CD14-positive monocyte (primary cell): ENCODE data around the gene PHPT1. TPM values are rescaled to one million over a fixed set of nuclear protein-coding genes. Genes with fewer than 3 reads are reported as not detected.

Experiments used
- DNase-seq, 3 donors: peaks; one replicate each; pipeline ENCODE4 v3.0.0-alpha.2; 2011 to 2022
- H2AFZ ChIP-seq: 2 replicates; pipeline ENCODE4 v1.6.0; 2012; ENCODE audit warnings: mild to moderate bottlenecking, low read depth, low read length, inconsistent platforms; ENCODE audit not compliant: insufficient read depth, poor library complexity, severe bottlenecking
- H3K27ac ChIP-seq, 2 donors: 1 replicate in 1 of 2; 2 replicates in 1 of 2; pipeline ENCODE4 v1.5.1; 2012 to 2013; ENCODE audit warnings: low read length in 2 of 2, control low read depth in 1 of 2, inconsistent platforms in 1 of 2, low read depth in 1 of 2, mild to moderate bottlenecking in 1 of 2
- H3K27me3 ChIP-seq, 2 donors: one replicate each; pipeline versions ENCODE4 v1.6.0 to v1.6.1; 2011 to 2013; ENCODE audit warnings: low read length in 2 of 2; ENCODE audit not compliant: control insufficient read depth in 2 of 2, insufficient read depth in 2 of 2
- H3K36me3 ChIP-seq, 2 donors: replicated peaks in 1 of 2; 1 replicate in 1 of 2; 2 replicates in 1 of 2; pipeline versions ENCODE4 v1.5.1 to v1.6.1; 2012 to 2013; ENCODE audit warnings: low read length in 2 of 2, control low read depth in 1 of 2, inconsistent platforms in 1 of 2, mild to moderate bottlenecking in 1 of 2; ENCODE audit not compliant: insufficient read depth in 2 of 2, control insufficient read depth in 1 of 2
- H3K4me1 ChIP-seq, 2 donors: 1 replicate in 1 of 2; 2 replicates in 1 of 2; pipeline versions ENCODE4 v1.5.1 to v1.6.1; 2012 to 2013; ENCODE audit warnings: low read length in 2 of 2, control low read depth in 1 of 2, inconsistent platforms in 1 of 2, mild to moderate bottlenecking in 1 of 2, moderate library complexity in 1 of 2; ENCODE audit not compliant: insufficient read depth in 2 of 2, control insufficient read depth in 1 of 2
- H3K4me2 ChIP-seq: replicated peaks from 2 replicates; pipeline ENCODE3; 2012; ENCODE audit warnings: low read length, moderate library complexity, mild to moderate bottlenecking; ENCODE audit not compliant: poor library complexity, severe bottlenecking; ENCODE audit errors: extremely low read depth
- H3K4me3 ChIP-seq, 3 experiments: fragments of 200-600 bp in 1 of 3; sonication (generic) in 1 of 3; replicated peaks in 1 of 3; 1 replicate in 2 of 3; 2 replicates in 1 of 3; pipeline ENCODE4 v1.5.1; 2011 to 2013; ENCODE audit warnings: low read length in 3 of 3, mild to moderate bottlenecking in 3 of 3, control low read depth in 2 of 3, low read depth in 2 of 3, inconsistent platforms in 1 of 3, moderate library complexity in 1 of 3
- H3K79me2 ChIP-seq: 2 replicates; pipeline ENCODE4 v1.6.0; 2012; ENCODE audit warnings: mild to moderate bottlenecking, control low read depth, inconsistent platforms, low read length, moderate library complexity; ENCODE audit not compliant: insufficient read depth
- H3K9ac ChIP-seq: 2 replicates; pipeline ENCODE4 v1.6.0; 2017; ENCODE audit warnings: low read length, mild to moderate bottlenecking; ENCODE audit not compliant: insufficient read depth, poor library complexity, severe bottlenecking
- H3K9me3 ChIP-seq, 2 donors: replicated peaks in 1 of 2; 1 replicate in 1 of 2; 2 replicates in 1 of 2; pipeline versions ENCODE4 v1.5.1 to v1.6.1; 2012 to 2013; ENCODE audit warnings: low read length in 2 of 2, control low read depth in 1 of 2; ENCODE audit not compliant: control insufficient read depth in 1 of 2, insufficient read depth in 1 of 2
- H4K20me1 ChIP-seq: 2 replicates; pipeline ENCODE4 v1.6.0; 2012; ENCODE audit warnings: mild to moderate bottlenecking, low read length, control low read depth, moderate library complexity; ENCODE audit not compliant: insufficient read depth
- H3K27ac Mint-ChIP-seq, 7 donors: one replicate each; pipeline ENCODE4 v1.8.0; 2020; ENCODE audit warnings: mild to moderate bottlenecking in 7 of 7, mixed read lengths in 7 of 7, moderate library complexity in 6 of 7, inconsistent platforms in 2 of 7
- H3K27me3 Mint-ChIP-seq, 3 donors: one replicate each; pipeline ENCODE4 v1.8.0; 2021 to 2022; ENCODE audit warnings: low read depth in 3 of 3, mild to moderate bottlenecking in 3 of 3, mixed read lengths in 3 of 3, moderate library complexity in 3 of 3, inconsistent platforms in 1 of 3
- H3K36me3 Mint-ChIP-seq, 2 donors: one replicate each; pipeline ENCODE4 v1.8.0; 2020; ENCODE audit warnings: mixed read lengths in 2 of 2, inconsistent platforms in 1 of 2, mild to moderate bottlenecking in 1 of 2
- H3K4me1 Mint-ChIP-seq: one replicate; pipeline ENCODE4 v1.8.0; 2020; ENCODE audit warnings: mild to moderate bottlenecking, mixed read lengths
- H3K4me3 Mint-ChIP-seq, 2 donors: one replicate each; pipeline ENCODE4 v1.8.0; 2020; ENCODE audit warnings: mild to moderate bottlenecking in 2 of 2, mixed read lengths in 2 of 2, moderate library complexity in 1 of 2
- H3K9me3 Mint-ChIP-seq, 7 donors: one replicate each; pipeline ENCODE4 v1.8.0; 2020 to 2022; ENCODE audit warnings: mixed read lengths in 7 of 7, mild to moderate bottlenecking in 6 of 7, moderate library complexity in 6 of 7, inconsistent platforms in 2 of 7
- WGBS: methylation state at CpG from one replicate; pipeline ENCODE4 v1.1.5; 2013; ENCODE audit warnings: missing lambda C conversion rate; ENCODE audit not compliant: insufficient coverage; 5-methylcytosine and 5-hydroxymethylcytosine counted together
- intact Hi-C, 2 donors: fragments of 100-400 bp; cut with micrococcal nuclease; formaldehyde crosslinking; loops; one replicate each; pipeline versions ENCODE4 v1.15.0 to v1.15.1; 2023
- polyA plus RNA-seq, 3 donors: library from polyadenylated mRNA; depleted of rRNA in 1 of 3; unstranded in 2 of 3; stranded (reverse) in 1 of 3; fragments of 300-500 nt in 2 of 3; fragments of >200 nt in 1 of 3; fragmentation: Illumina TruSeq in 2 of 3; gene quantifications; 1 replicate in 2 of 3; 2 replicates in 1 of 3; pipeline ENCODE4 v1.2.3, GENCODE V29; 2012 to 2021
- TF ChIP-seq, protein P1 (sequence below): fragments of 200-600 bp; IDR thresholded peaks from one replicate; pipeline ENCODE4 v1.8.0; 2022; ENCODE audit warnings: antibody characterized with exemption, mild to moderate bottlenecking

The PHPT1 gene
- polyA plus RNA-seq, 3 donors, result 70.0 to 163 (median 94.3) TPM

DNA sequence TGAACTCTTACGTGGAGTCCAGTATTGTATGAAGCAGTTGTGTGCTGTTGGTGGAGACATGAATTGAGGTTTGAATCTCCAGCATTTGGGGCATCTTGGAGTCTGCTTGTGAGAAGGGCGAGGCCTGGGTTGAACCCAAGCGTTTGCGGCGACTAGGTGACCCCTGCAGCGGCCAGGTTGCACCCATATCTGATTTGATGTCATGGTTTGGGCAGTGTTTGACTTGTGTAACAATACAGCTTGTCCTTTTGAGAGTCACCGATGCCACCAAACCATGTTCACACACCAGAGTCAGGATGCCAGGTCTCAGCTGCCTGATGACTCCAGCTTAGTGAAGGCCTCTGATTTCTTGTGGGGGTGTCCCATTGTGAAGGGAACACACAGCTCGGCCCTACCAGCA lies 39.2 kb downstream of the PHPT1 start:
- H3K27ac Mint-ChIP-seq, result peak overlapping the region in 1 of 7 donors; percentile 8
- peaks cover 13 to 18% of the 10 kb centered on the region in 2 donors for H3K4me1 ChIP-seq
- H3K4me1 Mint-ChIP-seq, result peaks cover 16% of the 10 kb centered on the region
- no peak overlapping the region for H3K4me3 ChIP-seq
- H3K36me3 Mint-ChIP-seq, result peaks cover 8 to 23% of the 10 kb centered on the region in 2 donors
- intact Hi-C loops, result loop anchor here in 1 of 2 donors (5.0 kb wide), 1 partner anchor 41 kb away; the partner anchor contains the start of gene PHPT1
- TF ChIP-seq, protein P1, sequence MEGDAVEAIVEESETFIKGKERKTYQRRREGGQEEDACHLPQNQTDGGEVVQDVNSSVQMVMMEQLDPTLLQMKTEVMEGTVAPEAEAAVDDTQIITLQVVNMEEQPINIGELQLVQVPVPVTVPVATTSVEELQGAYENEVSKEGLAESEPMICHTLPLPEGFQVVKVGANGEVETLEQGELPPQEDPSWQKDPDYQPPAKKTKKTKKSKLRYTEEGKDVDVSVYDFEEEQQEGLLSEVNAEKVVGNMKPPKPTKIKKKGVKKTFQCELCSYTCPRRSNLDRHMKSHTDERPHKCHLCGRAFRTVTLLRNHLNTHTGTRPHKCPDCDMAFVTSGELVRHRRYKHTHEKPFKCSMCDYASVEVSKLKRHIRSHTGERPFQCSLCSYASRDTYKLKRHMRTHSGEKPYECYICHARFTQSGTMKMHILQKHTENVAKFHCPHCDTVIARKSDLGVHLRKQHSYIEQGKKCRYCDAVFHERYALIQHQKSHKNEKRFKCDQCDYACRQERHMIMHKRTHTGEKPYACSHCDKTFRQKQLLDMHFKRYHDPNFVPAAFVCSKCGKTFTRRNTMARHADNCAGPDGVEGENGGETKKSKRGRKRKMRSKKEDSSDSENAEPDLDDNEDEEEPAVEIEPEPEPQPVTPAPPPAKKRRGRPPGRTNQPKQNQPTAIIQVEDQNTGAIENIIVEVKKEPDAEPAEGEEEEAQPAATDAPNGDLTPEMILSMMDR, result no peak
- H3K27me3 ChIP-seq, result no peaks in the 10 kb centered on the region
- no peak overlapping the region for H3K9ac ChIP-seq
- H3K9me3 ChIP-seq, result no peaks in the 10 kb centered on the region
- no peak overlapping the region for H3K27ac ChIP-seq
- peaks cover 0 to 2% (median 2%) of the 10 kb centered on the region in 3 donors for H3K27me3 Mint-ChIP-seq
- DNase-seq, result no peak
- H4K20me1 ChIP-seq, result peaks cover 20% of the 10 kb centered on the region
- WGBS, result 80% methylated on average over 1 of the region's 8 CpGs
- peaks cover 0 to 16% of the 10 kb centered on the region in 2 donors for H3K36me3 ChIP-seq
- no peak overlapping the region for H2AFZ ChIP-seq
- H3K4me2 ChIP-seq, result no peak overlapping the region
- H3K9me3 Mint-ChIP-seq, result no peaks in the 10 kb centered on the region
- H3K4me3 Mint-ChIP-seq, result no peak overlapping the region
- H3K79me2 ChIP-seq, result peaks cover 67% of the 10 kb centered on the region

DNA sequence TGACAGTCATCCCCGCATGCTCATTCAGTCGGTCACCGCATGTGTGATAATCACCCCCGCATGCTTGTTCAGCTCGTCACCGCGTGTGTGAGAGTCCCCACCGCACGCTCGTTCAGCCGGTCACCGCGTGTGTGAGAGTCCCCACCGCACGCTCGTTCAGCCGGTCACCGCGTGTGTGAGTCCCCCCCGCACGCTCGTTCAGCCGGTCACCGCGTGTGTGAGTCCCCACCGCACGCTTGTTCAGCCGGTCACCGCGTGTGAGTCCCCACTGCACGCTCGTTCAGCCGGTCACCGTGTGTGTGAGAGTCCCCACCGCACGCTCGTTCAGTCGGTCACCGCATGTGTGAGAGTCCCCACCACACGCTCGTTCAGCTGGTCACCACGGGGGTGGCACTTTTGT lies 40.6 kb downstream of the PHPT1 start:
- H3K9ac ChIP-seq, result no peak overlapping the region
- peaks cover 26% of the 10 kb centered on the region for H4K20me1 ChIP-seq
- intact Hi-C loops, result loop anchor here in 1 of 2 donors (5.0 kb wide), 1 partner anchor 43 kb away; the partner anchor contains the start of gene PHPT1

More for the DNA sequence above, 40.6 kb downstream of the PHPT1 start:
- H3K27ac ChIP-seq, result no peak overlapping the region
- no peak overlapping the region for H2AFZ ChIP-seq
- H3K9me3 Mint-ChIP-seq, result no peaks in the 10 kb centered on the region
- H3K79me2 ChIP-seq, result peaks cover 81% of the 10 kb centered on the region
- peaks cover 16% of the 10 kb centered on the region for H3K4me1 Mint-ChIP-seq
- TF ChIP-seq, protein P1, result no peak
- no peak overlapping the region for H3K4me3 ChIP-seq
- H3K36me3 Mint-ChIP-seq, result peaks cover 13 to 34% of the 10 kb centered on the region in 2 donors
- whole genome bisulfite sequencing, result 98% methylated on average over 42 of the region's 42 CpGs
- peak overlapping the region in 2 of 7 donors; percentile 25 to 62 for H3K27ac Mint-ChIP-seq
- peaks cover 13 to 18% of the 10 kb centered on the region in 2 donors for H3K4me1 ChIP-seq
- H3K4me3 Mint-ChIP-seq, result no peak overlapping the region
- no peak overlapping the region for H3K4me2 ChIP-seq
- H3K27me3 ChIP-seq, result no peaks in the 10 kb centered on the region
- no peak for DNase-seq
- H3K9me3 ChIP-seq, result no peaks in the 10 kb centered on the region
- peaks cover 0 to 2% (median 1%) of the 10 kb centered on the region in 3 donors for H3K27me3 Mint-ChIP-seq
- peaks cover 0 to 22% of the 10 kb centered on the region in 2 donors for H3K36me3 ChIP-seq
